ENCODE data around the gene NOL4L.

- TF ChIP-seq POLR2AphosphoS5 (IDR thresholded peaks at IDR 0.05; ENCODE audit: insufficient read depth, low read depth, low read length) (no peak), CTCF (IDR thresholded peaks at IDR 0.05; ENCODE audit: extremely low read depth in 1 of 2, insufficient read depth in 1 of 2, low read depth in 1 of 2, low read length in 2 of 2) (no peak), MYC (IDR thresholded peaks at IDR 0.05; ENCODE audit: low read depth, low read length) (no peak), JUN (IDR thresholded peaks at IDR 0.05; ENCODE audit: borderline replicate concordance, insufficient read depth, insufficient read length, low read depth) (no peak), POLR2A (IDR thresholded peaks at IDR 0.05; ENCODE audit: low read depth, low read length) (no peak)
These were observed 3.1 kb downstream of the NOL4L start for GRCh38 chr20:32581839-32582658.

All from endothelial cell of umbilical vein (primary cell).